MM.1S (cell line): ENCODE measurements around the gene ZFR2.

Experiments used
- CTCF ChIP-seq: fragments of 300-600 bp; sonication (generic); IDR thresholded peaks from 2 replicates; pipeline ENCODE4 v1.5.1; 2016; ENCODE audit warnings: antibody characterized with exemption, low read length, mixed read lengths
- EZH2phosphoT487 ChIP-seq: fragments of 300-600 bp; sonication (generic); IDR thresholded peaks from 2 replicates; pipeline ENCODE4 v1.6.1; 2018; ENCODE audit warnings: antibody characterized with exemption, low read length

- no peak for TF ChIP-seq CTCF
- TF ChIP-seq EZH2phosphoT487, result no peak
Measured at GRCh38 chr19:3910105-3910504, 41.3 kb upstream of the ZFR2 start.
